Activated naive CD4-positive, alpha-beta T cell treated with anti-CD3 and anti-CD28 coated beads, Interleukin-2, amount 10 ng/mL, durations not matched to agents 7 days and 5 days (primary cell): ENCODE results near the gene ARHGEF3.

Experiments used
- CTCF ChIA-PET: fragments of 350-600 bp; sonication (Branson Sonifier 250); formaldehyde crosslinking; loops from one replicate; lab custom pipeline; 2021; ENCODE audit warnings: antibody characterized with exemption; lab: Charles Lee
- DNase-seq: peaks from one replicate; pipeline ENCODE4 v3.0.0-alpha.2; 2020
- H3K27ac Mint-ChIP-seq: one replicate; pipeline ENCODE4 v1.8.0; 2021; ENCODE audit warnings: mild to moderate bottlenecking, moderate library complexity, mixed read lengths
- H3K27me3 Mint-ChIP-seq: one replicate; pipeline ENCODE4 v1.8.0; 2021; ENCODE audit warnings: mild to moderate bottlenecking, mixed read lengths
- H3K36me3 Mint-ChIP-seq: one replicate; pipeline ENCODE4 v1.8.0; 2021; ENCODE audit warnings: mixed read lengths
- H3K4me1 Mint-ChIP-seq: one replicate; pipeline ENCODE4 v1.8.0; 2021; ENCODE audit warnings: mixed read lengths
- H3K4me3 Mint-ChIP-seq: one replicate; pipeline ENCODE4 v1.8.0; 2021; ENCODE audit warnings: mild to moderate bottlenecking, moderate library complexity, mixed read lengths
- H3K9me3 Mint-ChIP-seq: one replicate; pipeline ENCODE4 v1.8.0; 2021; ENCODE audit warnings: mixed read lengths

The ARHGEF3 gene

DNA sequence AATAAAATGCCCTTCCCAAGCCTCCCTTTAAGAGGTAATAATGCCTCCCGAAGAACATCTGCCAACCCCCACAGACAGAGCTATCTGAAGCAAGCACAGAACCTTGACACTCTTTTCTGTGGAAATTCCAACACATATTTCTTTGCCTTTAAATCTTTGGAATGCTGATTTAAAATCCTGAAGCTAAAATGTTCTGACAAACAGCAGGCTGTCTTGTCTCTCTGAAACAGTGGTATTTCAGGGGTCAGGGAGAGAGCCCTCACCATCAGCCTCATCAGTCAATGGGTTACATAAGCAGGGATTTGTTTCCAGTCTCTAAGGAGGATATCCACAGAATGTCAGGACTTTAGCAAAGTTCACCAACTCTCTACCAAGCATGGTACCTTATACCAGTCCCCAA is 27.8 kb upstream of the ARHGEF3 start:
- Mint-ChIP-seq H3K4me1 (peaks cover 26% of the 10 kb centered on the region), H3K27ac (no peak overlapping the region), H3K36me3 (peaks cover 2% of the 10 kb centered on the region), H3K9me3 (no peaks in the 10 kb centered on the region), H3K4me3 (no peak overlapping the region), H3K27me3 (no peaks in the 10 kb centered on the region)
- DNase-seq = no peak
- CTCF ChIA-PET = interaction anchor here (1.0 to 1.1 kb wide), 2 partner anchors 29 to 158 kb away, joined by 3 read pairs; no protein-coding TSS in a partner anchor

DNA sequence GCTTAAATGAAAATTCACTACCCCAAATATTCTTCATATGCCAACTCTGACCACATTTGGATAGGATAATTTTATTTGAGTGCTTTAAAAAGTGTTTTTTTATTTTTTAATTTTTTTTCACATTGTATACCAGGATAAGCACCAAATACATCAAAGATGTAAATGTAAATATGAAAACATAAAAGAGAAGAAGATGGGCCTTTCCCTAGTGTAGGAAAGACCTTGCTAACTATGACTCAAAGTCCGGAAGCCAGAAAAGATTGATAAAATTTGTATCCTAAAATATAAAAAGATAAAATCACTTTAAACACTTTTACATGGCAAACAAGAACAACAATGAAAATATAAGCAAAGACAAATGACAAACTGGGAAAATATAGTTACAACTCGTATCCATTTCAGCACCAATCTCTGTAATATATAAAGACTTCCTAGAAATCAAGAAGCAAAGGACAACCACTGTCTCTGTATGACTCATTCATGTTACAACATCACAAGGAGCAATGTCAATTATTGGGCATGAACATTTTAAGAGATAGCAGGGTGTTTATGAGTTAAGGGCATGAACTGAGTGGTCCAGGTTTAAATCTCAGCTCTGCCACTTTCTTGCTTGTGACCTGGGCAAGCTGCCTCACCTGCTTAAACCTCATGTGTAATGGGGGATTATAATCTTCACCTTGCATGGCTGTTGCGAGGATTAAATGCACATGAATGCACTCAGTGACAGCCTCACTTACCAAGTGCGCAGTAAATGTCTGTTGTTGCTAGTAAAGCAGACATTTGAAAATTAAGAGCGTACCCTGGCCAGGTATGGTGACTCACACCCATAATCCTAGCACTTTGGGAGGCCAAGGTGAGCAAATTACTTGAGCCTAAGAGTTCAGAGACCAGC is 25.3 kb upstream of the ARHGEF3 start:
- H3K4me1 Mint-ChIP-seq = peaks cover 46% of the 10 kb centered on the region
- peaks cover 5% of the 10 kb centered on the region for H3K36me3 Mint-ChIP-seq
- H3K27me3 Mint-ChIP-seq = no peaks in the 10 kb centered on the region
- CTCF ChIA-PET = interaction anchor here (1.5 kb wide), 1 partner anchor 161 kb away, joined by 4 read pairs; no protein-coding TSS in a partner anchor
- H3K9me3 Mint-ChIP-seq = no peaks in the 10 kb centered on the region
- H3K27ac Mint-ChIP-seq = no peak overlapping the region
- H3K4me3 Mint-ChIP-seq = no peak overlapping the region
- DNase-seq = no peak

DNA sequence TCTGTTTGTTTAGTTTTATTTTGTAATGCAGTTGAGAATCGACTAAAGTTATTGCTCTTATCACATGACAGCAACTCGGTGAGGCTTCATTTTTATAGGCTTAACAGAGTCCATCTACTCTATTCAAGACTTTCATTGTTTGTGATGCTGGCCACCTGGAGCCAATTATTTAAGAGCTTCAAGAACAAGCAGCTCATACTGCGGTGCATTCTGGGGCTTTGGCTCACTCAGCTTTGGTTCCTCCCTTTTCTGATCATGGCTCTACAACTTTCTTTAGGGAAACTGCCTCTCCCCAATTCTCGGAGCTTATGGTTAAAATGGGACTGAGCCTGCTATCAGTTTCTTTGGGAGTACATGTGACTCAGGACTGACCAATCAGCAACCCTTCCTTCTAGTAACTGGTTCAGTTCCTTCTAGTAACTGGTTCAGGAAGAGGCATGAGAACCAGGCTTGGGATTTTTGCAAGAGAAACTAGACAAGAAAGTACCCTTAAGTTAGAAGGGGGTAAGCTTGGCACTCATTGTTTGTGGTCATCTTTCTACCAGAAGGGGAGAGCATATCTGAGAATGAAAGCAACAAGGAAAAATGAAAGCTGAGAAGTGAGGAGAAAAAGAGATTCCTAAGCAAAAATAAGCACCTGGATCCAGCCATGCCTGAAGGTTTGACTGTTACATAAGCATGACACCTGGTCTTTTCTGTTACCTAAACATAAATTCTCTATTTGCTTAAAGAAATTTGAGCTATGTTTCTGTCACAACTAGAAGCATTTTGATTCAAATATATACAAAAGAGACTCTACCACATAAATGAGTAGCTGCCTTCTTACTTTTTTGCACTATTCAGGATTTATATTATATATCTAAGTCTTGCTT is 24.1 kb upstream of the ARHGEF3 start:
- H3K9me3 Mint-ChIP-seq = no peaks in the 10 kb centered on the region
- H3K4me1 Mint-ChIP-seq = peaks cover 46% of the 10 kb centered on the region
- H3K27me3 Mint-ChIP-seq = no peaks in the 10 kb centered on the region
- no peak for DNase-seq
- CTCF ChIA-PET = interaction anchor here (1.1 to 1.9 kb wide), 5 partner anchors 9 to 163 kb away, joined by 3 to 6 read pairs (median 3); no protein-coding TSS in a partner anchor
- H3K4me3 Mint-ChIP-seq = no peak overlapping the region
- peaks cover 9% of the 10 kb centered on the region for H3K36me3 Mint-ChIP-seq
- H3K27ac Mint-ChIP-seq = no peak overlapping the region

DNA sequence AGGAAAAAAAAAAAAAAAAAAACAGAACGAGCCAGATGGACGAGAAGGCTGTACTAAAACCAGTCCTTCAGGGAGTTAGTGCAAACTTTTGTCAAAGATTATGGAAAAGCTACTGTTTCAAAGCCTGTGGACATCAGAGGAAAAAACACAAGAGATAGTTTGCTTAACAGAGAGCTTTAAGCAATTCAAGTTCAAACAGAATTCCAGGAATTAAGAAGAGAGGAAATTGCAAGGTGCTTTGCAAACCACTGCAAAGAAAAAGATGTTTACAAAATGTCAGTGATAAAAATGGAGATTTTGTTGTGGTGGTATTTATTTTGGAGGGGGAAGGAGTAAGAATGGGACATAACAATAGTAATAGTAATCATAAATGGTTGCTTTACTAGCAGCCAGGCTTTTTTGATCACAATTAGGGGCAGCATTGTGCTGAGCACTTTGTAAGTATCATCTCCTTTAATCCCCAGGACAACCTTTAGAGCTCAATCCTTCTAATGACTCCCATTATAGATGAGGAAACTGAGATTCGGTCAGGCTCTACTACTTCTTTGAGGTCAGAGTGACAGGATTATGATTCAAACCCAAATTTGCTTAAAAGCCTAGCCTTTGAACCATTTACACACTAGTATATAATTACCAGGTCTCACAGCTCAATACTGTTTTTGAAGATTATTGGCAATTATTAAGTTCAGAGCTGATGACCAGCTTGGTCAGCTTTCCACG is 22.4 kb upstream of the ARHGEF3 start:
- peaks cover 14% of the 10 kb centered on the region for H3K36me3 Mint-ChIP-seq
- H3K4me1 Mint-ChIP-seq = peaks cover 55% of the 10 kb centered on the region
- CTCF ChIA-PET = interaction anchor here (0.6 to 1.9 kb wide), 5 partner anchors 34 to 165 kb away, joined by 3 to 6 read pairs (median 3); no protein-coding TSS in a partner anchor
- H3K27ac Mint-ChIP-seq = peak overlapping the region; percentile 9
- no peaks in the 10 kb centered on the region for H3K27me3 Mint-ChIP-seq
- DNase-seq = no peak
- peak overlapping the region; percentile 5 for H3K4me3 Mint-ChIP-seq
- no peaks in the 10 kb centered on the region for H3K9me3 Mint-ChIP-seq

DNA sequence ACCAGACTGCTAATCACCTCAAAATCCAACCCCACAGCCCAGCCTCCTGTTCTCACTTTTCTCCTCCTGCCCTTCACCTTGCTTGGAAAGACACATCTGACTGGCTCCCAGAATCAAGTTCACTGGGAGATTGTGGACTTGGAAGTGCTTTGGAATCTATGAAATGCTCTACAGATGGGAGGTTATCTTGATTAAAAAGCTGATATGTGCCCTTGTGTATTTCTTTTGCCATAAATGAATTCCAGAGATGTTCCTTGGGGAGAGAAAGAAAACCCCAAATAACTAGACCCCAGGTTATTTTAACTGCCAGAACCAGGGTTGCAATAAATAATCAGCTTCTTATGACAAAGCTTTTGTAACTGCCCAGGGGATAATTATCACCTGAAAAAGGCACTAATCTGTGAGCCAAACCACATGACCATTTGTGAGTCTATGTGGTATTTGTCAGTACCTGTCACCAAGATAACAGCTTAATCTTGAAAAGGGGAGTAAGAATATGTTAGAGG is 21.7 kb upstream of the ARHGEF3 start:
- no peak for DNase-seq
- Mint-ChIP-seq H3K36me3 (peaks cover 14% of the 10 kb centered on the region), H3K4me1 (peaks cover 60% of the 10 kb centered on the region), H3K9me3 (no peaks in the 10 kb centered on the region), H3K27ac (peak overlapping the region; percentile 25), H3K4me3 (peak overlapping the region; percentile 5), H3K27me3 (no peaks in the 10 kb centered on the region)
- CTCF ChIA-PET = interaction anchor here (0.6 to 1.9 kb wide), 6 partner anchors 17 to 166 kb away, joined by 3 to 6 read pairs (median 3); no protein-coding TSS in a partner anchor

DNA sequence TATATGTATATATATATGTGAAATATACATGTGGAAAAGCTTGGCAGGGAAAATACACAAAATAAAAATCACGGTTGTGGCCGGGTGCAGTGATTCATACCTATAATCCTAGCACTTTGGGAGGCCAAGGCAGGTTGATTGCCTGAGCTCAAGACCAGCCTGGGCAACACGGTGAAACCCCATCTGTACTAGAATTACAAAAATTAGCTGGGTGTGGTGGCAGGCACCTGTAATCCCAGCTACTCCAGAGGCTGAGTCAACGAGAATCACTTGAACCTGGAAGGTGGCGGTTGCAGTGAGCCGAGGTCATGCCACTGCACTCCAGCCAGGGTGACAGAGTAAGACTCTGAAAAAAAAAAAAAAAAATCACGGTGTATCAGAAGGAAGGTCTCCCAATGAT is 20.8 kb upstream of the ARHGEF3 start:
- Mint-ChIP-seq H3K9me3 (no peaks in the 10 kb centered on the region), H3K36me3 (peaks cover 14% of the 10 kb centered on the region), H3K27ac (no peak overlapping the region), H3K4me3 (no peak overlapping the region), H3K27me3 (no peaks in the 10 kb centered on the region), H3K4me1 (peaks cover 68% of the 10 kb centered on the region)
- CTCF ChIA-PET = no interaction called here
- DNase-seq = no peak

DNA sequence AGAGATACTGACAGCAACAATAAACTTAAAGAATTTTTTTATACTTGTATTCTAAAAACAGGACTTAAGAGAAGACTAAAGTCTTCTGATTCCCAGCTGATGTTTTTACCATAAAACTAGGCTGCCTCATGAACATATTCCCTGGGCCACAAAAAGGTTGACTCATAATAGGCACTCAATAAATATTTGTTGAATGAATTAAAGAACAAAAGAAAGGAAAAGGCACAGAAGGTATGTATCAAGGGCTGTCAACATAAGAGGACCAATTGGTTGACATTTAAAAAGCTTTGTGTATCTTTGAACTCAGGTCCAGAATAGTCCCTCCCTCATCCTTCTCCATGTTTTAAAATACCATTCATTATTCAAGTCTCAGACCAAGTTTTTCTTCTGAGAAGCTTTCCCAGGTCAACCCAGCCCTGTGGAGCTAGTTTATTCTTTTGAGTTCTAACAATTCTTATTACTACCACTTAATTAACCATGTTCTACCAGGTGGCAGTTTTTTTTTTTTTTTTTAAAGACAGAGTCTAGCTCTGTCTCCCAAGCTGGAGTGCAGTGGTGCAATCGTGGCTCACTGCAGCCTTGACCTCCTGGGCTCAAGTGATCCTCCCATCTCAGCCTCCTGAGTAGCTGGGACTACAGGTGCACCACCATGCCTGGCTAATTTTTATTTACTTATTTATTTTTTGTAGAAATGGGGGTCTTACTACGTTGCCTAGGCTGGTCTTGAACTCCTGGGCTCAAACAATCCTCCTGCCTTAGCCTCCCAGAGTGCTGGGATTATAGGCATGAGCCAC is 17.5 kb upstream of the ARHGEF3 start:
- CTCF ChIA-PET = interaction anchor here (1.0 to 3.0 kb wide), 3 partner anchors 17 to 169 kb away, joined by 3 to 15 read pairs (median 5); partner anchors contain the start of gene ARHGEF3
- Mint-ChIP-seq H3K27me3 (no peaks in the 10 kb centered on the region), H3K27ac (no peak overlapping the region)

DNA sequence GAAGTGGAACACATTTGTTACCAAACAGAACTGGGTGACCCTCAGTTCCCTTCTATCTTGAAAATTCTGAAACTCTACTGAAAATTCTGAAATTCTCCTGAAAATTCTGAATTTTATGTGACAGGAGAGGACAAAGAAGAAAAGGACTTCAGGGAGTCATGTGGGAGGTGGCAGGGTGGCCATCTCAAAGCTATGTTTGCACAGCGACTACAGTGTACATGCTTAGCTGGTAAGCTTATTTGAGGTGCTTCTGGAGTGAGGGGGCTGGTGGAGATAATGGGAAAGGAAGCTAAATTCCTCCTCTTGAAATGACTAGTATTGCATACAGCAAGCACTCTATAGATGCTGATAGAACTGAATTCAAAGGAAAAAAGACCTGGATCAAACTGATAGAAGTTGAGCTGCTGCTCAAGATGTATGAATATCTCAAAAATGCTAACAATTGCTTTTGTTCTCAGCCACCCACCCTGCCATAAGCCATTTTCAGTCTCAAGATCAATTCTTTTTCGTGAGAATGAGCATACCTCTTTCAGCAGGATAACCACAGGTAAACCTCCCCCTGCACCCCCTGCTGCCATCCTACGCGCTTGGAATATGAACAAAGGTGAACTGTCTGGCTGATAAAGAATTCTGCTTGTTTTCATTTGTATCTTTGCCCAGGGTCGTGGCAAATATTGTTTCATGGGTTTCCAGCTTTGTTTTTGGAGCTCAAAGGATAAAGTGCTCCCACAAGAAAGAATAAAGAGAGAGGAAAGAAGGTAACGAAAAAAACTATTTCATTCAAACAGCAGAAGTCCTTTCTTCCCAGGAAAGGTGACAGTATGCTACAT is 16.6 kb upstream of the ARHGEF3 start:
- H3K27me3 Mint-ChIP-seq = no peaks in the 10 kb centered on the region
- no peak overlapping the region for H3K27ac Mint-ChIP-seq
- DNase-seq = no peak
- peaks cover 55% of the 10 kb centered on the region for H3K4me1 Mint-ChIP-seq
- no peak overlapping the region for H3K4me3 Mint-ChIP-seq
- no peaks in the 10 kb centered on the region for H3K9me3 Mint-ChIP-seq
- peaks cover 13% of the 10 kb centered on the region for H3K36me3 Mint-ChIP-seq
- CTCF ChIA-PET = interaction anchor here (1.0 to 3.0 kb wide), 3 partner anchors 17 to 170 kb away, joined by 3 to 15 read pairs (median 5); partner anchors contain the start of gene ARHGEF3

More for the DNA sequence above, 17.5 kb upstream of the ARHGEF3 start:
- peaks cover 14% of the 10 kb centered on the region for H3K36me3 Mint-ChIP-seq
- peaks cover 55% of the 10 kb centered on the region for H3K4me1 Mint-ChIP-seq
- no peak for DNase-seq
- H3K4me3 Mint-ChIP-seq = no peak overlapping the region
- H3K9me3 Mint-ChIP-seq = no peaks in the 10 kb centered on the region

DNA sequence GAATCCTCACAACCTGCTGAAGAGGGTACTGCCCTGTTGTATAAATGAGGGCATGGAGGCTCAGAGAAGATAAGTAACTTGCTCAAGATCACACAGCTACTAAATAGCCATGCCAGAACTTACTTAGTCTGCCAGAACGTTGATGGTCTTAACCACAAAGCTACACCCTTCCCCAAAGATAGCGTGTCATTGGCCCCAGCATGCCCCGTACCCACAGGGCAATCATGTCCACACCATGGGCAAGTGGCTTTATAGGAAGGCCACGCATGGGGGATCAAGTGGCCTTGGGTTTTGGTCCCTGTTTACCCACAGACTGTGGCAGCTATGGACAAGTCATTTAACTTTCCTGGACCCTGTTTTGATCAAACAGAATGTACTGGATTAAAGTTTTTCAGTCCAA is 15.9 kb upstream of the ARHGEF3 start:
- H3K27ac Mint-ChIP-seq = no peak overlapping the region
- H3K4me1 Mint-ChIP-seq = peaks cover 55% of the 10 kb centered on the region
- no peaks in the 10 kb centered on the region for H3K27me3 Mint-ChIP-seq
- peaks cover 10% of the 10 kb centered on the region for H3K36me3 Mint-ChIP-seq
- H3K4me3 Mint-ChIP-seq = no peak overlapping the region
- CTCF ChIA-PET = interaction anchor here (1.9 kb wide), 1 partner anchor 16 kb away, joined by 5 read pairs; the partner anchor contains the start of gene ARHGEF3
- no peak for DNase-seq
- H3K9me3 Mint-ChIP-seq = no peaks in the 10 kb centered on the region

DNA sequence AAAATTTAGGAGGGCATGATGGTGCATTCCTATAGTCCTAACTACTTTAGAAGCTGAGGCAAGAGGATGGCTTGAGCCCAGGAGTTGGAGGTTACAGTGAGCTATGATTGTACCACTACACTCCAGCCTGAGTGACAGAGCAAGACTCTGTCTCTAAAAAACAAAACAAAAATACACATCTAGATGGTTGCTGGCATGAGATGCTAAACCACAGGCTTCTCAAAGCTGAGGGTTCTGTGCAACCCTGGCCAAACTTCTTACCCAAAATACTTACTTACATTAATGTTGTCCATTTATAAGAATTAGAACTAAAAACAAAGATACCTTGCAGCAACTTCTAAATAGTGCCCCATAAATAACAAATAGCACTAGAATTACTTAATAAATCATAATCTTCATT is 14.3 kb upstream of the ARHGEF3 start:
- H3K27ac Mint-ChIP-seq = no peak overlapping the region

DNA sequence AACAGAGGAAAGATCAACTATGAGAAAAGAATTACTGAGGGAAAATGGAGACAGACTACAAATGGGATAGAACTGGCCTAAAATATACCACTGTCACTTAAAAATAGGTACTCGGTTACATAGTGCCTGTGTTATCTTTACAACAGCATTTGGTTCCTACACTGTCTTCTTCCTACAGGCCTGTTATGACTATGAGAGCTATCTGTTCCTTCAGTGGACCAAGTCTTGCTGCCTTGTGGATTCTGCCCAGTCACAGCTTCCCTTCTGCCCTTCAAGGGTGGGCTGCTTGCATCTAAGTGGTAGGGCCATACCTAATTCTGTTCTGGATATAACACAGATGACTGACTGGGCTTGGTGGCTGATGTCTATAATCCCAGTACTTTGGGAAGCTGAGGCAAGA is 13.8 kb upstream of the ARHGEF3 start:
- Mint-ChIP-seq H3K27ac (no peak overlapping the region), H3K36me3 (peaks cover 7% of the 10 kb centered on the region), H3K4me1 (peaks cover 68% of the 10 kb centered on the region), H3K9me3 (no peaks in the 10 kb centered on the region), H3K4me3 (no peak overlapping the region), H3K27me3 (no peaks in the 10 kb centered on the region)
- CTCF ChIA-PET = interaction anchor here (0.6 to 0.7 kb wide), 2 partner anchors 173 to 1217 kb away, joined by 3 to 4 read pairs; no protein-coding TSS in a partner anchor
- DNase-seq = no peak

More for the DNA sequence above, 14.3 kb upstream of the ARHGEF3 start:
- Mint-ChIP-seq H3K4me1 (peaks cover 68% of the 10 kb centered on the region), H3K9me3 (no peaks in the 10 kb centered on the region), H3K4me3 (no peak overlapping the region), H3K36me3 (peaks cover 7% of the 10 kb centered on the region), H3K27me3 (no peaks in the 10 kb centered on the region)
- CTCF ChIA-PET = interaction anchor here (0.7 kb wide), 1 partner anchor 10 kb away, joined by 3 read pairs; no protein-coding TSS in a partner anchor
- no peak for DNase-seq

DNA sequence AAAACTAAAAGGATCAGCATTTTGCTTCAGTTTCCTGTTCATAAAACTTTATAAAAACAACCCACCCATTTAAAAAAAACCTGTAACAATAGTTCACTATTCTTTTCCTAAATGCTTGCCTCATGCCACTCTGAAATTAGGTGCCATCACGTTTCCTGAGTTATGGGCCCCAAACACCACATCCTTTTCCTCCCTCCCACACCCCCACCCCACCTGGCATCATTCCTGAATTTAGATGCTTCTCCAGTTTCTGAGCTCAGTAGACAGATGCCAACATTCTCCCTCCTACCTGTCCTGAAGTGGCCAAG is 11.9 kb upstream of the ARHGEF3 start:
- H3K4me3 Mint-ChIP-seq = no peak overlapping the region
- CTCF ChIA-PET = interaction anchor here (0.7 to 1.4 kb wide), 4 partner anchors 11 to 175 kb away, joined by 3 to 4 read pairs (median 3); no protein-coding TSS in a partner anchor
- peak overlapping the region; percentile 42 for H3K27ac Mint-ChIP-seq

More for the DNA sequence above, 11.9 kb upstream of the ARHGEF3 start:
- peaks cover 2% of the 10 kb centered on the region for H3K36me3 Mint-ChIP-seq
- H3K9me3 Mint-ChIP-seq = no peaks in the 10 kb centered on the region
- no peaks in the 10 kb centered on the region for H3K27me3 Mint-ChIP-seq
- H3K4me1 Mint-ChIP-seq = peaks cover 54% of the 10 kb centered on the region
- no peak for DNase-seq
